ENCODE measurements around the gene MOK. TPM values are rescaled to one million over a fixed set of nuclear protein-coding genes. Genes with fewer than 3 reads are reported as not detected.

MOK gene
- total and polyA plus RNA-seq, 4 donors = 10.0 to 28.3 (median 13.6) TPM

- intact Hi-C loops (cut with DNase I) = no loop called here
- Histone ChIP-seq H3K9me3 (ENCODE audit: control insufficient read depth, low read length) (no peaks in the 10 kb centered on the region), H3K4me3 (ENCODE audit: low read length in 2 of 2) (no peak overlapping the region), H3K27me3 (ENCODE audit: control insufficient read depth in 1 of 2, insufficient read depth in 2 of 2, low read length in 1 of 2) (no peaks in the 10 kb centered on the region), H3K36me3 (ENCODE audit: control insufficient read depth in 1 of 2, insufficient read depth in 2 of 2, low read length in 1 of 2) (peaks cover 0 to 3% of the 10 kb centered on the region in 2 donors), H3K4me1 (ENCODE audit: control insufficient read depth in 1 of 2, insufficient read depth in 2 of 2, low read length in 2 of 2) (no peaks in the 10 kb centered on the region), H3K27ac (ENCODE audit: low read depth in 1 of 2, low read length in 2 of 2) (no peak overlapping the region)
- 87 to 92% methylated on average over 9 of the region's 9 CpGs for WGBS, 2 donors
- no peak for ATAC-seq (ENCODE audit: low FRiP score)
- DNase-seq = no peak
Measured at GRCh38 chr14:102282751-102283465, 22.1 kb downstream of the MOK start.

GRCh38 chr14:102280376-102280962 is 24.5 kb downstream of the MOK start:
- WGBS, 2 donors = 91 to 93% methylated on average over 8 of the region's 8 CpGs
- H3K36me3 ChIP-seq (ENCODE audit: control insufficient read depth in 1 of 2, insufficient read depth in 2 of 2, low read length in 1 of 2) = peaks cover 0 to 3% of the 10 kb centered on the region in 2 donors
- intact Hi-C loops (cut with DNase I) = no loop called here

GRCh38 chr14:102279688-102280348 is 25.1 kb downstream of the MOK start:
- WGBS, 2 donors = 74% methylated on average over 8 of the region's 8 CpGs

More at GRCh38 chr14:102280376-102280962, 24.5 kb downstream of the MOK start:
- H3K4me1 ChIP-seq (ENCODE audit: control insufficient read depth in 1 of 2, insufficient read depth in 2 of 2, low read length in 2 of 2) = no peaks in the 10 kb centered on the region
- DNase-seq (no peak), ATAC-seq (ENCODE audit: low FRiP score) (no peak)
- no peaks in the 10 kb centered on the region for H3K9me3 ChIP-seq (ENCODE audit: control insufficient read depth, low read length)
- H3K27me3 ChIP-seq (ENCODE audit: control insufficient read depth in 1 of 2, insufficient read depth in 2 of 2, low read length in 1 of 2) = no peaks in the 10 kb centered on the region
- no peak overlapping the region for H3K27ac ChIP-seq (ENCODE audit: low read depth in 1 of 2, low read length in 2 of 2)
- no peak overlapping the region for H3K4me3 ChIP-seq (ENCODE audit: low read length in 2 of 2)

GRCh38 chr14:102279282-102279681 is 25.7 kb downstream of the MOK start:
- Histone ChIP-seq H3K4me3 (ENCODE audit: low read length in 2 of 2) (no peak overlapping the region), H3K36me3 (ENCODE audit: control insufficient read depth in 1 of 2, insufficient read depth in 2 of 2, low read length in 1 of 2) (peaks cover 0 to 3% of the 10 kb centered on the region in 2 donors), H3K27ac (ENCODE audit: low read depth in 1 of 2, low read length in 2 of 2) (no peak overlapping the region), H3K4me1 (ENCODE audit: control insufficient read depth in 1 of 2, insufficient read depth in 2 of 2, low read length in 2 of 2) (no peaks in the 10 kb centered on the region), H3K27me3 (ENCODE audit: control insufficient read depth in 1 of 2, insufficient read depth in 2 of 2, low read length in 1 of 2) (no peaks in the 10 kb centered on the region), H3K9me3 (ENCODE audit: control insufficient read depth, low read length) (no peaks in the 10 kb centered on the region)
- ATAC-seq (ENCODE audit: low FRiP score) (no peak), DNase-seq (no peak)
- intact Hi-C loops (cut with DNase I) = no loop called here
- 84 to 96% methylated on average over 3 of the region's 3 CpGs for WGBS, 2 donors

More at GRCh38 chr14:102279688-102280348, 25.1 kb downstream of the MOK start:
- Histone ChIP-seq H3K27ac (ENCODE audit: low read depth in 1 of 2, low read length in 2 of 2) (no peak overlapping the region), H3K27me3 (ENCODE audit: control insufficient read depth in 1 of 2, insufficient read depth in 2 of 2, low read length in 1 of 2) (no peaks in the 10 kb centered on the region), H3K36me3 (ENCODE audit: control insufficient read depth in 1 of 2, insufficient read depth in 2 of 2, low read length in 1 of 2) (peaks cover 0 to 3% of the 10 kb centered on the region in 2 donors), H3K4me1 (ENCODE audit: control insufficient read depth in 1 of 2, insufficient read depth in 2 of 2, low read length in 2 of 2) (no peaks in the 10 kb centered on the region), H3K4me3 (ENCODE audit: low read length in 2 of 2) (no peak overlapping the region), H3K9me3 (ENCODE audit: control insufficient read depth, low read length) (no peaks in the 10 kb centered on the region)
- ATAC-seq (ENCODE audit: low FRiP score) (no peak), DNase-seq (no peak)
- intact Hi-C loops (cut with DNase I) = no loop called here

- 83 to 85% methylated on average over 6 of the region's 6 CpGs for WGBS, 2 donors
- Histone ChIP-seq H3K27me3 (ENCODE audit: control insufficient read depth in 1 of 2, insufficient read depth in 2 of 2, low read length in 1 of 2) (no peaks in the 10 kb centered on the region), H3K4me3 (ENCODE audit: low read length in 2 of 2) (no peak overlapping the region), H3K27ac (ENCODE audit: low read depth in 1 of 2, low read length in 2 of 2) (no peak overlapping the region), H3K4me1 (ENCODE audit: control insufficient read depth in 1 of 2, insufficient read depth in 2 of 2, low read length in 2 of 2) (no peaks in the 10 kb centered on the region), H3K9me3 (ENCODE audit: control insufficient read depth, low read length) (no peaks in the 10 kb centered on the region), H3K36me3 (ENCODE audit: control insufficient read depth in 1 of 2, insufficient read depth in 2 of 2, low read length in 1 of 2) (peaks cover 0 to 3% of the 10 kb centered on the region in 2 donors)
- intact Hi-C loops (cut with DNase I) = no loop called here
- ATAC-seq (ENCODE audit: low FRiP score) = no peak
- no peak for DNase-seq
Measured at GRCh38 chr14:102278631-102278935, 26.4 kb downstream of the MOK start.

DNA sequence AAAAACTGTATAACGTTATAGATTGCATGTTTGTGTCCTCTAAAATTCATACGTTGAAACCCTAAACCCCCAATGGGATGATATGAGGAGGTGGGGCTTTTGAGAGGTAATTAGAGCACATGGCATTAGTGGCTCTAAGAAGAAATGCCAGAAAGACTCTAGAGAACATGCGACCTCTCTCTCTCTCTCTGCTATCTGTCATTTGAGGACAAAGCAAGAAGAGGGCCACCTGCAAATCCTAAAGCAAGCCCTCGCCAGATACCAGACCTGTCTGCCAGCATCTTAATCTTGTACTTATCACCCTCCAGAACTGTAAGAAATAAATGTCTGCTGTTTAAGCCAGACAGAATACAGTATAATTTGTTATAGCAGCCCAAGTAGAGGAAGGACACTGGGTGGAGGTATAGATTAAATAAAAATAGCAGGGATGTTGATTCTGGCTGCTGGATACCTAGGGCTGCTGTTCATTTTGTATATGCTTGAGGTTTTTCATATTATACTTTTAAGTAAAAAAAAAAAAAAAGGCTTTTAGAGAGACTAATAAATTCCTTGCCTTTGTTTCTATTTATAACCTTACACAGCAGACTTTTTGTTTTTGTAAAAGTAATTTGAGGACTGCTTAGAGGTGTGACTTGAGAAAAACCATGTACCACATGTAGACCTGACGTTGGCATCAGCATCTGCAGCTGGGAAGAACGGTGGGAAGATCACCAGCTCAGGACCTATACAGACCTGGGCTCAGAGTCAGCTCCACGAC is 26.9 kb downstream of the MOK start:
- intact Hi-C loops (cut with DNase I) = no loop called here
- no peaks in the 10 kb centered on the region for H3K4me1 ChIP-seq (ENCODE audit: control insufficient read depth in 1 of 2, insufficient read depth in 2 of 2, low read length in 2 of 2)
- H3K36me3 ChIP-seq (ENCODE audit: control insufficient read depth in 1 of 2, insufficient read depth in 2 of 2, low read length in 1 of 2) = peaks cover 0 to 3% of the 10 kb centered on the region in 2 donors
- H3K27me3 ChIP-seq (ENCODE audit: control insufficient read depth in 1 of 2, insufficient read depth in 2 of 2, low read length in 1 of 2) = no peaks in the 10 kb centered on the region
- no peak overlapping the region for H3K4me3 ChIP-seq (ENCODE audit: low read length in 2 of 2)
- no peak for ATAC-seq (ENCODE audit: low FRiP score)
- H3K9me3 ChIP-seq (ENCODE audit: control insufficient read depth, low read length) = no peaks in the 10 kb centered on the region
- WGBS, 2 donors = 33 to 36% methylated on average over 7 of the region's 7 CpGs
- no peak for DNase-seq
- no peak overlapping the region for H3K27ac ChIP-seq (ENCODE audit: low read depth in 1 of 2, low read length in 2 of 2)

DNA sequence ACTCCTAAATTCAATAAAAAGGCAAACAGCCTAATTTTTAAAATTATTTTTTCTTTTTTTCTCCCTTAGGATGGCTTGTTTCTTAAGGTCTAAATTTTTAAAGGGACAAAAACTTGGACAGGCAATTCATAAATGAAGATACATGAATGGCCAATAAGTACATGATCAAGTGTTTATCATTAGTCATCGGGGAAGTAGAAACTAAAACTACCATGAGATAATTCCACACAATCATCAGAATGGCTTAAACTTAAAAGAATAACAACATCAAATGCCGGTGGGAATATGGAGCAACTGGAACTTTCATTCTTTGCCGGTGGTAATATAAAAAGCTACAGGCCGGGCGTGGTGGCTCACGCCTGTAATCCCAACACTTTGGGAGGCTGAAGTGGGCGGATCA is 29.1 kb downstream of the MOK start:
- no peaks in the 10 kb centered on the region for H3K4me1 ChIP-seq (ENCODE audit: control insufficient read depth in 1 of 2, insufficient read depth in 2 of 2, low read length in 2 of 2)
- H3K4me3 ChIP-seq (ENCODE audit: low read length in 2 of 2) = no peak overlapping the region
- H3K27me3 ChIP-seq (ENCODE audit: control insufficient read depth in 1 of 2, insufficient read depth in 2 of 2, low read length in 1 of 2) = no peaks in the 10 kb centered on the region
- no peak overlapping the region for H3K27ac ChIP-seq (ENCODE audit: low read depth in 1 of 2, low read length in 2 of 2)
- no peaks in the 10 kb centered on the region for H3K9me3 ChIP-seq (ENCODE audit: control insufficient read depth, low read length)
- ATAC-seq (ENCODE audit: low FRiP score) (no peak), DNase-seq (no peak)
- intact Hi-C loops (cut with DNase I) = no loop called here
- no peaks in the 10 kb centered on the region for H3K36me3 ChIP-seq (ENCODE audit: control insufficient read depth in 1 of 2, insufficient read depth in 2 of 2, low read length in 1 of 2)
- WGBS, 2 donors = 99% methylated on average over 7 of the region's 7 CpGs

- no peaks in the 10 kb centered on the region for H3K36me3 ChIP-seq (ENCODE audit: control insufficient read depth in 1 of 2, insufficient read depth in 2 of 2, low read length in 1 of 2)
- H3K27me3 ChIP-seq (ENCODE audit: control insufficient read depth in 1 of 2, insufficient read depth in 2 of 2, low read length in 1 of 2) = no peaks in the 10 kb centered on the region
- no peak for ATAC-seq (ENCODE audit: low FRiP score)
- 96% methylated on average over 5 of the region's 5 CpGs for WGBS, 2 donors
- H3K4me1 ChIP-seq (ENCODE audit: control insufficient read depth in 1 of 2, insufficient read depth in 2 of 2, low read length in 2 of 2) = no peaks in the 10 kb centered on the region
- no peak overlapping the region for H3K4me3 ChIP-seq (ENCODE audit: low read length in 2 of 2)
- intact Hi-C loops (cut with DNase I) = no loop called here
- no peak for DNase-seq
- no peaks in the 10 kb centered on the region for H3K9me3 ChIP-seq (ENCODE audit: control insufficient read depth, low read length)
- no peak overlapping the region for H3K27ac ChIP-seq (ENCODE audit: low read depth in 1 of 2, low read length in 2 of 2)
Measured at GRCh38 chr14:102272392-102272791, 32.6 kb downstream of the MOK start.
